IMR-90 (cell line): Measurements from ENCODE around the gene SYMPK. TPM values are rescaled to one million over a fixed set of nuclear protein-coding genes. Genes with fewer than 3 reads are reported as not detected.

ENCODE experiments used
- ATAC-seq: fragments of 200-7000 bp; cut with Tn5 transposase; 2 replicates; pipeline ENCODE4 v1.9.1; 2020; ENCODE audit warnings: low read depth, mild to moderate bottlenecking, moderate library complexity
- BruUV-seq: library from RNA; stranded (reverse); fragments of 400-500 nt; replicated peaks from 2 replicates; lab custom pipeline; 2021; lab: Mats Ljungman, UMichigan
- CTCF ChIA-PET: fragments of 300-600 bp; formaldehyde crosslinking; extraction: SDS; loops from one replicate; lab custom pipeline; 2021; ENCODE audit warnings: antibody characterized with exemption; lab: Yijun Ruan, JAX
- POLR2A ChIA-PET: fragments of 300-600 bp; sonication (Branson Sonifier 250); formaldehyde crosslinking; loops from one replicate; lab custom pipeline; 2022; ENCODE audit warnings: antibody characterized with exemption; ENCODE audit not compliant: unreplicated experiment; lab: Charles Lee
- DNase-seq: peaks from one replicate; pipeline ENCODE4 v3.0.0; 2013
- H2AFZ ChIP-seq: replicated peaks from 2 replicates; pipeline ENCODE3; 2013; ENCODE audit warnings: low read length, mild to moderate bottlenecking; ENCODE audit not compliant: poor library complexity
- H2AK5ac ChIP-seq: 2 replicates; pipeline ENCODE4 v1.6.1; 2013; ENCODE audit warnings: low read depth, low read length, inconsistent platforms
- H2AK9ac ChIP-seq: replicated peaks from 2 replicates; pipeline ENCODE3; 2013; ENCODE audit warnings: mild to moderate bottlenecking, low read depth, low read length, moderate library complexity; ENCODE audit not compliant: poor library complexity
- H2BK120ac ChIP-seq: 2 replicates; pipeline ENCODE4 v1.6.1; 2013; ENCODE audit warnings: low read depth, low read length, inconsistent platforms
- H2BK15ac ChIP-seq: 3 replicates; pipeline ENCODE4 v1.6.1; 2013; ENCODE audit warnings: low read depth, low read length, inconsistent platforms
- H2BK20ac ChIP-seq: 2 replicates; pipeline ENCODE4 v1.6.1; 2013; ENCODE audit warnings: low read depth, mild to moderate bottlenecking, inconsistent platforms, low read length, moderate library complexity
- H2BK5ac ChIP-seq: 2 replicates; pipeline ENCODE4 v1.6.1; 2013; ENCODE audit warnings: mild to moderate bottlenecking, low read depth, low read length, inconsistent platforms; ENCODE audit not compliant: poor library complexity, severe bottlenecking
- H3K14ac ChIP-seq: replicated peaks from 2 replicates; pipeline ENCODE4 v1.6.1; 2013; ENCODE audit warnings: low read depth, low read length, inconsistent platforms
- H3K18ac ChIP-seq: 2 replicates; pipeline ENCODE4 v1.6.1; 2013; ENCODE audit warnings: low read depth, low read length, control low read depth
- H3K23ac ChIP-seq: 2 replicates; pipeline ENCODE4 v1.6.1; 2013; ENCODE audit warnings: low read depth, low read length, inconsistent platforms
- H3K27ac ChIP-seq: 2 replicates; pipeline ENCODE4 v1.5.1; 2013; ENCODE audit warnings: mild to moderate bottlenecking, control low read depth, low read length; ENCODE audit not compliant: insufficient read depth
- H3K27me3 ChIP-seq: 2 replicates; pipeline ENCODE4 v1.6.1; 2013; ENCODE audit warnings: low read length; ENCODE audit not compliant: control insufficient read depth, insufficient read depth
- H3K36me3 ChIP-seq: 2 replicates; pipeline ENCODE4 v1.6.1; 2013; ENCODE audit warnings: low read length, mixed read lengths; ENCODE audit not compliant: control insufficient read depth, insufficient read depth
- H3K4ac ChIP-seq: 2 replicates; pipeline ENCODE4 v1.6.1; 2013; ENCODE audit warnings: low read depth, low read length, inconsistent platforms
- H3K4me1 ChIP-seq: 2 replicates; pipeline ENCODE4 v1.6.1; 2013; ENCODE audit warnings: low read length, mixed read lengths; ENCODE audit not compliant: control insufficient read depth, insufficient read depth
- H3K4me2 ChIP-seq: 2 replicates; pipeline ENCODE4 v1.6.1; 2013; ENCODE audit warnings: low read depth, mild to moderate bottlenecking, control low read depth, low read length, moderate library complexity
- H3K4me3 ChIP-seq: 2 replicates; pipeline ENCODE4 v1.5.1; 2013; ENCODE audit warnings: low read depth, mild to moderate bottlenecking, control low read depth, low read length, moderate library complexity; ENCODE audit not compliant: insufficient read depth
- H3K56ac ChIP-seq: 2 replicates; pipeline ENCODE4 v1.6.1; 2013; ENCODE audit warnings: low read length, inconsistent platforms; ENCODE audit not compliant: insufficient read depth; ENCODE audit errors: extremely low read depth
- H3K79me1 ChIP-seq, 2 experiments: 2 replicates each; pipeline ENCODE4 v1.6.1; 2013; ENCODE audit warnings: low read length in 2 of 2, inconsistent platforms in 1 of 2, low read depth in 1 of 2
- H3K9ac ChIP-seq: 2 replicates; pipeline ENCODE4 v1.6.1; 2013; ENCODE audit warnings: low read depth, low read length, control low read depth
- H3K9me1 ChIP-seq: 2 replicates; pipeline ENCODE4 v1.6.1; 2013; ENCODE audit warnings: low read length, inconsistent platforms; ENCODE audit not compliant: insufficient read depth
- H3K9me3 ChIP-seq: 2 replicates; pipeline ENCODE4 v1.6.1; 2013; ENCODE audit warnings: low read length; ENCODE audit not compliant: control insufficient read depth, insufficient read depth
- H4K20me1 ChIP-seq: 2 replicates; pipeline ENCODE4 v1.6.1; 2013; ENCODE audit warnings: low read length, inconsistent platforms; ENCODE audit not compliant: insufficient read depth
- H4K5ac ChIP-seq: 2 replicates; pipeline ENCODE4 v1.6.1; 2013; ENCODE audit warnings: mild to moderate bottlenecking, low read depth, low read length, control low read depth
- H4K8ac ChIP-seq, 2 experiments: 2 replicates each; pipeline ENCODE4 v1.6.1; 2013; ENCODE audit warnings: low read depth in 2 of 2, low read length in 2 of 2, control low read depth in 1 of 2, inconsistent platforms in 1 of 2
- H4K91ac ChIP-seq: 2 replicates; pipeline ENCODE4 v1.6.1; 2013; ENCODE audit warnings: low read depth, low read length, inconsistent platforms; ENCODE audit not compliant: insufficient read depth
- BHLHE40 ChIP-seq: fragments of 150-350 bp; IDR thresholded peaks from 2 replicates; pipeline ENCODE4 v1.6.1; 2016; ENCODE audit warnings: mild to moderate bottlenecking, low read depth, low read length
- CEBPB ChIP-seq: IDR thresholded peaks from 2 replicates; pipeline ENCODE4 v1.6.1; 2012; ENCODE audit warnings: low read depth, low read length, improper control_type of control experiment
- CHD1 ChIP-seq: IDR thresholded peaks from 2 replicates; pipeline ENCODE4 v1.6.1; 2012; ENCODE audit warnings: low read depth, low read length, improper control_type of control experiment
- CTCF ChIP-seq: conservative IDR thresholded peaks from 2 replicates; pipeline ENCODE4 v1.5.1; 2012; ENCODE audit warnings: mild to moderate bottlenecking, low read depth, low read length, improper control_type of control experiment
- FOS ChIP-seq: fragments of 150-350 bp; IDR thresholded peaks from 2 replicates; pipeline ENCODE4 v1.6.1; 2016; ENCODE audit warnings: low read depth, low read length
- MAFK ChIP-seq: IDR thresholded peaks from 2 replicates; pipeline ENCODE4 v1.6.1; 2012; ENCODE audit warnings: low read depth, low read length, improper control_type of control experiment
- MXI1 ChIP-seq: IDR thresholded peaks from 2 replicates; pipeline ENCODE4 v1.6.1; 2012; ENCODE audit warnings: low read depth, mild to moderate bottlenecking, low read length, moderate library complexity, borderline replicate concordance
- NFE2L2 ChIP-seq: fragments of 150-350 bp; IDR thresholded peaks from 2 replicates; pipeline ENCODE4 v1.6.1; 2016; ENCODE audit warnings: low read depth, mild to moderate bottlenecking, low read length
- POLR2A ChIP-seq: IDR thresholded peaks from 2 replicates; pipeline ENCODE4 v1.6.1; 2012; ENCODE audit warnings: mild to moderate bottlenecking, low read depth, low read length
- RCOR1 ChIP-seq: IDR thresholded peaks from 2 replicates; pipeline ENCODE4 v1.6.1; 2012; ENCODE audit warnings: mild to moderate bottlenecking, low read length, improper control_type of control experiment; ENCODE audit not compliant: insufficient replicate concordance
- RFX5 ChIP-seq: IDR thresholded peaks from 2 replicates; pipeline ENCODE4 v1.8.0; 2012; ENCODE audit warnings: low read depth, mild to moderate bottlenecking, low read length, moderate library complexity
- SMC3 ChIP-seq: fragments of 150-350 bp; IDR thresholded peaks from 2 replicates; pipeline ENCODE4 v1.6.1; 2016; ENCODE audit warnings: low read depth, mild to moderate bottlenecking, antibody characterized with exemption, low read length, moderate library complexity
- WGBS, 2 experiments: methylation state at CpG; one replicate each; pipeline versions ENCODE4 v1.1.5 to v1.1.7; 2013; ENCODE audit warnings: missing lambda C conversion rate in 2 of 2; ENCODE audit not compliant: insufficient read length in 1 of 2; ENCODE audit errors: extremely low coverage in 2 of 2; 5-methylcytosine and 5-hydroxymethylcytosine counted together
- dilution Hi-C: fragments of 300-500 bp; cut with HindIII; formaldehyde crosslinking; loops from one replicate; pipeline ENCODE4 v1.14.3; 2018; ENCODE audit warnings: low sequenced_read_pairs; ENCODE audit not compliant: unreplicated experiment
- in situ Hi-C: fragments of 300-500 bp; cut with MboI; formaldehyde crosslinking; loops from 3 replicates; pipeline ENCODE4 v1.14.3; 2019; ENCODE audit warnings: low sequenced_read_pairs, inconsistent platforms, mixed read lengths
- intact Hi-C: fragments of 100-400 bp; cut with micrococcal nuclease; formaldehyde crosslinking; loops from 2 replicates; pipeline ENCODE4 v1.10.0; 2022
- polyA plus RNA-seq, 3 experiments: library from polyadenylated mRNA; depleted of rRNA; stranded (reverse); fragments of >200 nt; gene quantifications; 2 replicates each; pipeline ENCODE4 v1.2.3, GENCODE V29; 2012; ENCODE audit warnings: low replicate concordance in 1 of 3
- total RNA-seq: library from RNA; depleted of rRNA; stranded (reverse); fragments of >200 nt; gene quantifications from 2 replicates; pipeline ENCODE4 v1.2.3, GENCODE V29; 2012

The SYMPK gene
- total and polyA plus RNA-seq, 2 of the 4 experiments (the other 2 are of a cell fraction): 35.3 to 71.5 TPM

GRCh38 chr19:45897261-45897812 lies 34.4 kb upstream of the SYMPK start:
- intact Hi-C loops: no loop called here
- Histone ChIP-seq H4K8ac (no peak overlapping the region), H3K27me3 (no peaks in the 10 kb centered on the region), H3K4me1 (0 out of 2 replicates have a peak, but pooled peaks cover 2% of the 10 kb centered on the region), H2AFZ (no peak overlapping the region), H3K9me3 (no peaks in the 10 kb centered on the region), H3K9ac (no peak overlapping the region), H2AK5ac (no peak overlapping the region), H3K9me1 (peaks cover 4% of the 10 kb centered on the region; the same call in 1 of the 2 replicates), H2BK5ac (no peak overlapping the region), H4K5ac (no peak overlapping the region), H2BK120ac (no peak overlapping the region), H2BK15ac (no peak overlapping the region), H3K36me3 (peaks cover 32% of the 10 kb centered on the region), H3K4me2 (no peak overlapping the region), H3K56ac (no peak overlapping the region), H4K20me1 (0 out of 2 replicates have a peak, but pooled peaks cover 9% of the 10 kb centered on the region), H3K18ac (no peak overlapping the region), H3K4me3 (no peak overlapping the region), H3K27ac (no peak overlapping the region), H3K79me1 (peaks cover 13 to 21% of the 10 kb centered on the region in 2 experiments), H2AK9ac (no peak overlapping the region), H3K4ac (no peak overlapping the region), H2BK20ac (no peak overlapping the region), H4K91ac (no peak overlapping the region), H3K23ac (no peak overlapping the region), H3K14ac (no peak overlapping the region)
- DNase-seq: no peak
- ChIA-PET CTCF (no interaction called here), POLR2A (no interaction called here)
- ATAC-seq: no peak
- dilution Hi-C loops: no loop called here
- 82% methylated on average over 3 of the region's 8 CpGs; no CpG with 5 or more reads in 1 of the 2 experiments for WGBS, 2 experiments
- in situ Hi-C loops: no loop called here
- no TSS peak for BruUV-seq
- TF ChIP-seq CHD1 (no peak), BHLHE40 (no peak), CTCF (no peak), FOS (no peak), NFE2L2 (no peak), MXI1 (no peak), RFX5 (no peak), CEBPB (no peak), SMC3 (no peak), POLR2A (no peak), RCOR1 (no peak), MAFK (no peak)
